HCT116 (cell line): ENCODE data around the gene PIGA. TPM values are rescaled to one million over a fixed set of nuclear protein-coding genes. Genes with fewer than 3 reads are reported as not detected.

ENCODE experiments used
- ATAC-seq: fragments of 200-7000 bp; cut with Tn5 transposase; 2 replicates; pipeline ENCODE4 v1.9.1; 2020; ENCODE audit warnings: mild to moderate bottlenecking, moderate library complexity
- BruUV-seq: library from RNA; stranded (reverse); fragments of 400-500 nt; replicated peaks from 2 replicates; lab custom pipeline; 2021; lab: Mats Ljungman, UMichigan
- CTCF ChIA-PET: fragments of 300-600 bp; sonication (Branson Sonifier 250); formaldehyde crosslinking; loops from one replicate; lab custom pipeline; 2021; ENCODE audit warnings: antibody characterized with exemption; lab: Charles Lee
- POLR2A ChIA-PET: fragments of 300-600, 350-600 bp; sonication (Branson Sonifier 250); formaldehyde crosslinking; loops from one replicate; lab custom pipeline; 2021; ENCODE audit warnings: antibody characterized with exemption; lab: Charles Lee
- RAD21 ChIA-PET, 2 experiments: fragments of 300-600 bp; sonication (Branson Sonifier 250); formaldehyde crosslinking; loops; one replicate each; lab custom pipeline; 2023; ENCODE audit warnings: low total read pairs in 2 of 2; ENCODE audit not compliant: uncharacterized antibody in 2 of 2, unreplicated experiment in 2 of 2, low non-redundant PET in 1 of 2; lab: Charles Lee
- DNase-seq: peaks from one replicate; pipeline ENCODE4 v3.0.0-alpha.2; 2010; ENCODE audit warnings: low read depth, low spot score
- H2AFZ ChIP-seq: fragments of 200-600 bp; shearing (Covaris generic), sonication (generic); 2 replicates; pipeline ENCODE4 v1.6.1; 2017; ENCODE audit warnings: low read depth, mixed run types, mixed read lengths, antibody characterized with exemption, low read length; ENCODE audit not compliant: poor library complexity, severe bottlenecking
- H3K27ac ChIP-seq: 2 replicates; pipeline ENCODE4 v1.5.1; 2012; ENCODE audit warnings: low read depth, low read length
- H3K27me3 ChIP-seq: fragments of 200-600 bp; sonication (generic); 2 replicates; pipeline ENCODE4 v1.6.1; 2016; ENCODE audit warnings: mixed run types, low read length, mixed read lengths; ENCODE audit not compliant: insufficient read depth
- H3K36me3 ChIP-seq, 2 experiments: fragments of 200-500 bp in 1 of 2; fragments of 200-600 bp in 1 of 2; sonication (Bioruptor generic) in 1 of 2; sonication (generic) in 1 of 2; 2 replicates each; pipeline versions ENCODE4 v1.5.1 to v1.6.1; 2014 to 2016; ENCODE audit warnings: low read length in 2 of 2, inconsistent platforms in 1 of 2, mixed read lengths in 1 of 2, mixed run types in 1 of 2; ENCODE audit not compliant: insufficient read depth in 2 of 2, control insufficient read depth in 1 of 2
- H3K4me1 ChIP-seq, 2 experiments: fragments of 200-600 bp in 1 of 2; sonication (generic) in 1 of 2; 2 replicates each; pipeline versions ENCODE4 v1.5.1 to v1.6.1; 2012 to 2017; ENCODE audit warnings: low read length in 2 of 2, inconsistent platforms in 1 of 2, mild to moderate bottlenecking in 1 of 2, mixed read lengths in 1 of 2, mixed run types in 1 of 2, moderate library complexity in 1 of 2; ENCODE audit not compliant: insufficient read depth in 2 of 2, control insufficient read depth in 1 of 2
- H3K4me2 ChIP-seq: fragments of 200-600 bp; sonication (generic); 2 replicates; pipeline ENCODE4 v1.6.1; 2017; ENCODE audit warnings: mixed run types, low read length, mixed read lengths
- H3K4me3 ChIP-seq, 2 experiments: fragments of 200-600 bp in 1 of 2; sonication (generic) in 1 of 2; replicated peaks in 1 of 2; 2 replicates each; pipeline ENCODE4 v1.5.1; 2011 to 2016; ENCODE audit warnings: low read length in 2 of 2, control low read depth in 1 of 2, low read depth in 1 of 2, mild to moderate bottlenecking in 1 of 2, mixed read lengths in 1 of 2, mixed run types in 1 of 2
- H3K79me2 ChIP-seq: fragments of 200-600 bp; sonication (generic); 2 replicates; pipeline ENCODE4 v1.6.1; 2017; ENCODE audit warnings: mild to moderate bottlenecking, mixed run types, low read length, moderate library complexity, mixed read lengths; ENCODE audit not compliant: insufficient read depth
- H3K9ac ChIP-seq: fragments of 200-600 bp; sonication (generic); 2 replicates; pipeline ENCODE4 v1.6.1; 2016; ENCODE audit warnings: low read length, mixed read lengths
- H3K9me2 ChIP-seq: fragments of 200-600 bp; sonication (generic), shearing (Covaris generic); 2 replicates; pipeline ENCODE4 v1.6.1; 2017; ENCODE audit warnings: mixed run types, mild to moderate bottlenecking, moderate library complexity; ENCODE audit not compliant: insufficient read depth
- H3K9me3 ChIP-seq, 2 experiments: fragments of 200-500 bp in 1 of 2; fragments of 200-600 bp in 1 of 2; sonication (Bioruptor generic) in 1 of 2; sonication (generic) in 1 of 2; 2 replicates each; pipeline ENCODE4 v1.6.1; 2014 to 2017; ENCODE audit warnings: low read length in 2 of 2, mixed read lengths in 2 of 2, inconsistent platforms in 1 of 2, low read depth in 1 of 2, mild to moderate bottlenecking in 1 of 2, mixed run types in 1 of 2, moderate library complexity in 1 of 2; ENCODE audit not compliant: control insufficient read depth in 1 of 2, insufficient read depth in 1 of 2
- H4K20me1 ChIP-seq: fragments of 200-600 bp; sonication (generic), shearing (Covaris generic); 2 replicates; pipeline ENCODE4 v1.6.1; 2017; ENCODE audit warnings: mixed run types, mild to moderate bottlenecking, moderate library complexity; ENCODE audit not compliant: insufficient read depth
- EGR1 ChIP-seq: IDR thresholded peaks from 2 replicates; pipeline ENCODE4 v1.6.1; 2012; ENCODE audit warnings: low read depth
- EZH2 ChIP-seq: fragments of 200-600 bp; sonication (generic); IDR thresholded peaks from 2 replicates; pipeline ENCODE4 v1.6.1; 2017; ENCODE audit warnings: antibody characterized with exemption, mixed run types
- FOSL1 ChIP-seq: IDR thresholded peaks from 2 replicates; pipeline ENCODE4 v1.6.1; 2012; ENCODE audit warnings: low read depth
- POLR2A ChIP-seq: IDR thresholded peaks from 2 replicates; pipeline ENCODE4 v1.7.0; 2011; ENCODE audit warnings: borderline replicate concordance; ENCODE audit not compliant: insufficient read depth, insufficient read length; ENCODE audit errors: extremely low read depth
- RAD21 ChIP-seq: IDR thresholded peaks from 2 replicates; pipeline ENCODE4 v1.6.1; 2012; ENCODE audit warnings: low read depth, mild to moderate bottlenecking
- SP1 ChIP-seq: IDR thresholded peaks from 2 replicates; pipeline ENCODE4 v1.6.1; 2012; ENCODE audit warnings: low read depth
- YY1 ChIP-seq: IDR thresholded peaks from 2 replicates; pipeline ENCODE4 v1.6.1; 2011; ENCODE audit warnings: low read length, low read depth, moderate library complexity, mild to moderate bottlenecking; ENCODE audit not compliant: insufficient replicate concordance; ENCODE audit errors: extremely low read depth
- intact Hi-C: fragments of 100-400 bp; cut with micrococcal nuclease; formaldehyde crosslinking; loops from 2 replicates; pipeline ENCODE4 v1.10.0; 2022
- total RNA-seq: library from RNA; stranded (reverse); gene quantifications from one replicate; pipeline ENCODE4 v1.2.1, GENCODE V29; 2021; ENCODE audit not compliant: unreplicated experiment
- TF ChIP-seq, protein P1 (sequence below), 3 experiments: fragments of 200-600 bp in 1 of 3; sonication (generic) in 1 of 3; IDR thresholded peaks in 2 of 3; conservative IDR thresholded peaks in 1 of 3; 2 replicates each; pipeline ENCODE4 v1.5.1; 2012 to 2017; ENCODE audit warnings: low read depth in 2 of 3, low read length in 2 of 3, antibody characterized with exemption in 1 of 3, borderline replicate concordance in 1 of 3, control low read depth in 1 of 3, mild to moderate bottlenecking in 1 of 3, mixed read lengths in 1 of 3, mixed run types in 1 of 3, moderate library complexity in 1 of 3; ENCODE audit not compliant: insufficient read depth in 1 of 3
- TF ChIP-seq, protein P2 (sequence below): IDR thresholded peaks from 2 replicates; pipeline ENCODE4 v1.6.1; 2012
- TF ChIP-seq, protein P3 (sequence below): IDR thresholded peaks from 2 replicates; pipeline ENCODE4 v1.6.1; 2012

PIGA gene
- total RNA-seq, 1 experiment from 2014 or later: 12.7 TPM

DNA sequence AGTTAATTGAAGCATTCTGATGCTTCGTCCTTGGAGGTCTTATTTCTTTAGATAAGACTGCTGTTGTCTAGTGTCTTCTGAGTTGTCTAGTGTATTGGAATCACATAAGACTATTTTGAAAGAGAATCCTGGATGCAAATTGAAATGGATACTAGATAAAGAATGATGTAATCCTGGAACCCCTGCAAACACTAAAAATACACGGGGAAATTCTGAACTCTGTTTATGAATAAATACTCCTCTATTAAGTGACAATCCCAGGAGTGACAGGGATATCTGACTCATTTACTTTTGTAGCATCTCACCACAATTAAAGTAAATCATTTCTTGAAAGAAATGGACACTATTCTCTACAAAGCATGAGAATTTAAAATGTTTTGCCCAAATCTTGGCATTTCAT, 20.9 kb downstream of the PIGA start (continued):
- no peak for TF ChIP-seq EZH2

DNA sequence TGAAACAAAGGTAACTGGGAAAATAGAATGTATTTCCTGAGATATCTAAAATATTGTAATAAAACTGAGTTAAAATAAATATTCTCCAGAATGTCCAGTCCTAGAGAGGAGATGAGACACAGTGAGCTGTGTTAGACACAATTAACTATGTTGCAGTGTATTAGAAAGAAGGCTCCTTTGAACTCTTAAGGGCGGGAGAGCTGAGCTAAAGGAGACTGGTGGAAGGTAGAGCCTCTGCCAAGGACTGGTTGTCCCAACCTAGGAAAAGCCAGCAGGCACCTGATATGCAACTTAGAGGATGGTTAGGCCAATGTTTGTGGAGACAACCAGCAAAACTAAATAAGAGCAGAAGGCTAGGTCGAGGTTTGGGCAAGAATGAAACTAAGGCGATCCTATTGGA, 24.2 kb downstream of the PIGA start:
- Histone ChIP-seq H3K79me2 (no peaks in the 10 kb centered on the region), H3K36me3 (no peaks in the 10 kb centered on the region), H3K9me3 (no peaks in the 10 kb centered on the region), H4K20me1 (no peaks in the 10 kb centered on the region), H3K9ac (no peak overlapping the region), H3K27ac (no peak overlapping the region), H2AFZ (no peak overlapping the region), H3K9me2 (no peaks in the 10 kb centered on the region), H3K4me1 (no peaks in the 10 kb centered on the region), H3K4me3 (no peak overlapping the region), H3K27me3 (no peaks in the 10 kb centered on the region), H3K4me2 (no peak overlapping the region)
- no peak for TF ChIP-seq FOSL1
- no peak for TF ChIP-seq RAD21
- no peak for TF ChIP-seq SP1
- TF ChIP-seq, protein P1, sequence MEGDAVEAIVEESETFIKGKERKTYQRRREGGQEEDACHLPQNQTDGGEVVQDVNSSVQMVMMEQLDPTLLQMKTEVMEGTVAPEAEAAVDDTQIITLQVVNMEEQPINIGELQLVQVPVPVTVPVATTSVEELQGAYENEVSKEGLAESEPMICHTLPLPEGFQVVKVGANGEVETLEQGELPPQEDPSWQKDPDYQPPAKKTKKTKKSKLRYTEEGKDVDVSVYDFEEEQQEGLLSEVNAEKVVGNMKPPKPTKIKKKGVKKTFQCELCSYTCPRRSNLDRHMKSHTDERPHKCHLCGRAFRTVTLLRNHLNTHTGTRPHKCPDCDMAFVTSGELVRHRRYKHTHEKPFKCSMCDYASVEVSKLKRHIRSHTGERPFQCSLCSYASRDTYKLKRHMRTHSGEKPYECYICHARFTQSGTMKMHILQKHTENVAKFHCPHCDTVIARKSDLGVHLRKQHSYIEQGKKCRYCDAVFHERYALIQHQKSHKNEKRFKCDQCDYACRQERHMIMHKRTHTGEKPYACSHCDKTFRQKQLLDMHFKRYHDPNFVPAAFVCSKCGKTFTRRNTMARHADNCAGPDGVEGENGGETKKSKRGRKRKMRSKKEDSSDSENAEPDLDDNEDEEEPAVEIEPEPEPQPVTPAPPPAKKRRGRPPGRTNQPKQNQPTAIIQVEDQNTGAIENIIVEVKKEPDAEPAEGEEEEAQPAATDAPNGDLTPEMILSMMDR (IDR thresholded peaks at IDR 0.05 in 2 of 3, conservative IDR thresholded peaks at IDR 0.05 in 1 of 3; ENCODE audit: borderline replicate concordance in 1 of 3, insufficient read depth in 1 of 3, low read depth in 2 of 3, low read length in 2 of 3): no peak
- TF ChIP-seq EZH2: no peak
- TF ChIP-seq YY1: no peak
- no peak for TF ChIP-seq POLR2A
- TF ChIP-seq, protein P2, sequence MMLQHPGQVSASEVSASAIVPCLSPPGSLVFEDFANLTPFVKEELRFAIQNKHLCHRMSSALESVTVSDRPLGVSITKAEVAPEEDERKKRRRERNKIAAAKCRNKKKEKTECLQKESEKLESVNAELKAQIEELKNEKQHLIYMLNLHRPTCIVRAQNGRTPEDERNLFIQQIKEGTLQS: no peak
- no peak for TF ChIP-seq EGR1
- TF ChIP-seq, protein P3, sequence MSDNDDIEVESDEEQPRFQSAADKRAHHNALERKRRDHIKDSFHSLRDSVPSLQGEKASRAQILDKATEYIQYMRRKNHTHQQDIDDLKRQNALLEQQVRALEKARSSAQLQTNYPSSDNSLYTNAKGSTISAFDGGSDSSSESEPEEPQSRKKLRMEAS: no peak
- POLR2A ChIA-PET: no interaction called here
- RAD21 ChIA-PET: no interaction called here
- intact Hi-C loops: no loop called here
- no TSS peak for BruUV-seq
- CTCF ChIA-PET: no interaction called here
- ATAC-seq: no peak
- DNase-seq: no peak
